T47D (cell line): ENCODE measurements around the gene SIGLEC12.

Experiments used
- DNase-seq, 2 experiments: peaks; one replicate each; pipeline versions ENCODE4 v3.0.0 to v3.0.0-alpha.2; 2011 to 2012; ENCODE audit warnings: low read depth in 1 of 2, low spot score in 1 of 2
- JUND ChIP-seq: IDR thresholded peaks from 2 replicates; pipeline ENCODE4 v1.6.1; 2012; ENCODE audit warnings: low read depth
- in situ Hi-C: cut with HindIII; loops from 2 replicates; pipeline ENCODE4 v1.10.0; 2016; ENCODE audit warnings: low sequenced_read_pairs, low pct_unique_long_range_greater_than_20kb

Gene SIGLEC12

GRCh38 chr19:51501594-51502263, at the start of gene SIGLEC12:
Gene SIGLEC12 (minus strand): TSS chr19:51501800. CDS start chr19:51501733, 67 bp downstream.
- DNase-seq, result no peak
- in situ Hi-C loops, result no loop called here
- no peak for TF ChIP-seq JUND

- in situ Hi-C loops, result no loop called here
- no peak for TF ChIP-seq JUND
- no peak for DNase-seq
Measured at GRCh38 chr19:51550848-51551672, 49.5 kb upstream of the SIGLEC12 start.

GRCh38 chr19:51549533-51550324, 48.1 kb upstream of the SIGLEC12 start:
- in situ Hi-C loops, result no loop called here
- DNase-seq, result no peak
- no peak for TF ChIP-seq JUND

GRCh38 chr19:51548891-51549305, 47.3 kb upstream of the SIGLEC12 start:
- no peak for TF ChIP-seq JUND
- no peak for DNase-seq
- in situ Hi-C loops, result no loop called here

- no peak for TF ChIP-seq JUND
- in situ Hi-C loops, result no loop called here
- no peak for DNase-seq
Measured at GRCh38 chr19:51548213-51548651, 46.6 kb upstream of the SIGLEC12 start.

- no peak for TF ChIP-seq JUND
- no peak for DNase-seq
- in situ Hi-C loops, result no loop called here
Measured at GRCh38 chr19:51547397-51548212, 46.0 kb upstream of the SIGLEC12 start.

GRCh38 chr19:51546650-51547396, 45.2 kb upstream of the SIGLEC12 start:
- in situ Hi-C loops, result no loop called here
- TF ChIP-seq JUND, result no peak

GRCh38 chr19:51546107-51546649, 44.6 kb upstream of the SIGLEC12 start:
- TF ChIP-seq JUND, result no peak
- in situ Hi-C loops, result no loop called here
- no peak for DNase-seq

More at GRCh38 chr19:51546650-51547396, 45.2 kb upstream of the SIGLEC12 start:
- no peak for DNase-seq

GRCh38 chr19:51544038-51544437, 42.4 kb upstream of the SIGLEC12 start:
- no peak for DNase-seq
- in situ Hi-C loops, result no loop called here
- no peak for TF ChIP-seq JUND

GRCh38 chr19:51542699-51543098, 41.1 kb upstream of the SIGLEC12 start:
- no peak for DNase-seq
- in situ Hi-C loops, result no loop called here
- no peak for TF ChIP-seq JUND

- no peak for TF ChIP-seq JUND
- in situ Hi-C loops, result no loop called here
- DNase-seq, result no peak
Measured at GRCh38 chr19:51541458-51542357, 40.1 kb upstream of the SIGLEC12 start.
